ENCODE measurements around the gene SRP14.

DNA sequence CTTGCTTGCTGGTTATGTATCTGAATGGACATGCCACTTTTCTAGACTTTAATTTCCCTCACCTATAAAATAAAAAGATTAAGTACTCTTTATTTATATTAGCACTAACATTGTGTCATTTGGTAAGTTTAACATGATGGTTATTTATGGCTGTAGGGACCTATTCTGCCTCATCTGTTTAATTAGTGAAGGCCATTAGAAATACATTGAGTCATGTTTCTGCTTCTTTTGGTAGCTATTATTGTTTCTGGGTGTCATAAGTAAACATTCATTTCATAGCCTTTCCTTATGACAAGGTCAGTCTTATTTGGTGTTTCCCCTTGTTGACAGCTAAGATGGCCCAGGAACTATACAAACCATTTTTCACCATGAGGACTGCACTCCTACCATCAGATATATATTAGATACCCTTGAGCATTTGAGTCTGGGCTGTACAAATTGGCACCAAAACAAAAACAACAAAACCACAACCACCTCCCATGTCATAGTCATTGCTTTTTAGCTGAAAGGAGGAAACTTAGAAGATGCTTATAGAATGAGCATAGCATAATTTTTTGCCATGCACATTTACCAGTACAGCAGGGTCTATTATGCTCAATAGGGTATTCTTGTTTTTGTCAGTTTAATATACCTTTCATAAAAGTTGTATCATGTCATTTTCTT is 39.3 kb downstream of the SRP14 start:
- no peak for TF ChIP-seq POLR2A (IDR thresholded peaks at IDR 0.05)
- TF ChIP-seq, protein P1, sequence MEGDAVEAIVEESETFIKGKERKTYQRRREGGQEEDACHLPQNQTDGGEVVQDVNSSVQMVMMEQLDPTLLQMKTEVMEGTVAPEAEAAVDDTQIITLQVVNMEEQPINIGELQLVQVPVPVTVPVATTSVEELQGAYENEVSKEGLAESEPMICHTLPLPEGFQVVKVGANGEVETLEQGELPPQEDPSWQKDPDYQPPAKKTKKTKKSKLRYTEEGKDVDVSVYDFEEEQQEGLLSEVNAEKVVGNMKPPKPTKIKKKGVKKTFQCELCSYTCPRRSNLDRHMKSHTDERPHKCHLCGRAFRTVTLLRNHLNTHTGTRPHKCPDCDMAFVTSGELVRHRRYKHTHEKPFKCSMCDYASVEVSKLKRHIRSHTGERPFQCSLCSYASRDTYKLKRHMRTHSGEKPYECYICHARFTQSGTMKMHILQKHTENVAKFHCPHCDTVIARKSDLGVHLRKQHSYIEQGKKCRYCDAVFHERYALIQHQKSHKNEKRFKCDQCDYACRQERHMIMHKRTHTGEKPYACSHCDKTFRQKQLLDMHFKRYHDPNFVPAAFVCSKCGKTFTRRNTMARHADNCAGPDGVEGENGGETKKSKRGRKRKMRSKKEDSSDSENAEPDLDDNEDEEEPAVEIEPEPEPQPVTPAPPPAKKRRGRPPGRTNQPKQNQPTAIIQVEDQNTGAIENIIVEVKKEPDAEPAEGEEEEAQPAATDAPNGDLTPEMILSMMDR (IDR thresholded peaks at IDR 0.05), result no peak
